ENCODE results near the gene MAFF.

DNA sequence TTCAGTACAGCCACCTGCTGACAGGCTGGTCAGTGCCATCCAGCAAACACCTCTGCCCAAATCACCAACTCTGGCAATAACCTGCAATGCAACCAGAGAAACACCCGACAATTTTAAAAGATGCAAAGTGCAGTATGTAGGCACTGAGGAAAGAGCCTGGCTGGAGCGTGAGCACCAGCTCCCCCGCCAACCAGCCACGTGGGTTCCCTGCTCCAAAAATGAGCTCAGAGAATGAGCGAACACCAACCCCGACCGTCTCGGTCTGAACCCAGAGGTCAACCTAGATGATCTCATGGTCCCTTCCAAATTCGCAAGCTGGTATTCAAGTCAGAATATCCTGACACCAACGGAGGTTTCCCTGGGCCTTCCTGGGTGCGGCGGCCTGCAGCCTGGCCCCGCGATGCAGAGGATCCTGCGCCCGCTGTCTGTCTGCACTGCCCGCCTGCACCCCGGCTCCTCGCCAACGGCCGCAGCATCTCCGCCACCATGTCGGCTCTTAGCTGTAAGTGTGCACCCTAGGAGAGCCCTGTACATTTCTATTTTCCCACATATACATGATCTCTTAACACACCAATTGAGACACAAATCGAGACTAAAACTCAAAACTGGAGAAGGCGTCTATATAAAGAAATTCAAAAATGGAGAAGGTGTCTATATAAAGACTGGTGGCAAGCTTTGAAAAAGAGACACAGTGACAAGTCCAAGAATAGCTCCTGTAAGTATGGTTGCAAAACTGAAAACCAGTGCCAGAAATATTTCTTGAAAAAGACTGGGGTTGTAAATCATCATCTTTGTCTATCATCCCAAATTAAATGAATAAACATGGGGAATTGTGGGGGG is 48.2 kb downstream of the MAFF start:
- TF ChIP-seq, protein P1, sequence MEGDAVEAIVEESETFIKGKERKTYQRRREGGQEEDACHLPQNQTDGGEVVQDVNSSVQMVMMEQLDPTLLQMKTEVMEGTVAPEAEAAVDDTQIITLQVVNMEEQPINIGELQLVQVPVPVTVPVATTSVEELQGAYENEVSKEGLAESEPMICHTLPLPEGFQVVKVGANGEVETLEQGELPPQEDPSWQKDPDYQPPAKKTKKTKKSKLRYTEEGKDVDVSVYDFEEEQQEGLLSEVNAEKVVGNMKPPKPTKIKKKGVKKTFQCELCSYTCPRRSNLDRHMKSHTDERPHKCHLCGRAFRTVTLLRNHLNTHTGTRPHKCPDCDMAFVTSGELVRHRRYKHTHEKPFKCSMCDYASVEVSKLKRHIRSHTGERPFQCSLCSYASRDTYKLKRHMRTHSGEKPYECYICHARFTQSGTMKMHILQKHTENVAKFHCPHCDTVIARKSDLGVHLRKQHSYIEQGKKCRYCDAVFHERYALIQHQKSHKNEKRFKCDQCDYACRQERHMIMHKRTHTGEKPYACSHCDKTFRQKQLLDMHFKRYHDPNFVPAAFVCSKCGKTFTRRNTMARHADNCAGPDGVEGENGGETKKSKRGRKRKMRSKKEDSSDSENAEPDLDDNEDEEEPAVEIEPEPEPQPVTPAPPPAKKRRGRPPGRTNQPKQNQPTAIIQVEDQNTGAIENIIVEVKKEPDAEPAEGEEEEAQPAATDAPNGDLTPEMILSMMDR (IDR thresholded peaks at IDR 0.05) = no peak
- no peak for TF ChIP-seq POLR2A (IDR thresholded peaks at IDR 0.05)
- TF ChIP-seq EP300 (IDR thresholded peaks at IDR 0.05) = no peak
